ENCODE measurements around the gene LAG3. TPM values are rescaled to one million over a fixed set of nuclear protein-coding genes. Genes with fewer than 3 reads are reported as not detected.

LAG3 gene
- polyA plus RNA-seq, 2 of the 4 experiments (the other 2 are of a cell fraction): 0.66 to 1.7 TPM

DNA sequence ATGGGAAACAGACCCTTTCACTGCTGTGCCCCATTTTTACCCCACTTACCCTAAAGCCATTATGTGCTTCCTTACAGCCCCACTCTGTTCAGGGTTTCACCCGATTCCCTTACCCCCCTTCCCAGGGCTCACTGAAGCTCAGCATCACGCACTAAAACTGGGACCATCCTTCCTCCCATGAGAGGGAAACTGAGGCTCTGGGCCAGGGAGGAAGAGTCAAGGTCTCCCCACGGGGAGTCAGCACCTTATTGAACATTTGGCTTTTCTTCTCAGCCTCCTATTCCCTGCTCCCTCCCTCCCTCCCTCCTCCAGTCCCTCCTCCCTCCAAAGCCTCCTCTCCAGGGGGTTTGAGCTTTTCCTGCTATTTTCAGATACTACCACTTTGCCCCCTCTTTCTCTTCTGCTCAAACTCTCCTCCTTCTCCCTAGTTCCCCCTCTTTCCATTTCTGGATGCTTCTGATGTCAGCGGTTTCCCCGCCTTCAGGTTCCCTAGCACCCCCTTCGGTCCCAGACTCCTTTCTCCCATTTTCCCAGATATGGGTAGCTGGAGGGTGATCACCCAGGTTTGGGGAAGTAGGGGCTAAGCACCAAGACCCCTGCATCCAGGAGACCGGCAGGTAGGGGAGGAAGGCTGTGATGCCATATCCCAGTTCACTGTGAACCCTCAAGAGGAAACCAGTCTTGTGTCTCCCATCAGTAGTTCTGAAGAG, 50.3 kb downstream of the LAG3 start:
- DNase-seq (ENCODE audit: low read depth in 1 of 2, low spot score in 1 of 2) (no peak), ATAC-seq (no peak), FAIRE-seq (no peak)
- TF ChIP-seq CHD2 (IDR thresholded peaks at IDR 0.05; ENCODE audit: low read length, partially characterized antibody): no peak
- TF ChIP-seq HOXB13 (CRISPR knock-in tag; IDR thresholded peaks at IDR 0.05; ENCODE audit: low read depth): no peak
- no peak for TF ChIP-seq RNF2 (IDR thresholded peaks at IDR 0.05; ENCODE audit: borderline replicate concordance, low read depth)
- TF ChIP-seq NR3C1 (IDR thresholded peaks at IDR 0.05): no peak
- TF ChIP-seq, protein P1, sequence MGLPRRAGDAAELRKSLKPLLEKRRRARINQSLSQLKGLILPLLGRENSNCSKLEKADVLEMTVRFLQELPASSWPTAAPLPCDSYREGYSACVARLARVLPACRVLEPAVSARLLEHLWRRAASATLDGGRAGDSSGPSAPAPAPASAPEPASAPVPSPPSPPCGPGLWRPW (IDR thresholded peaks at IDR 0.05): no peak
- TF ChIP-seq, protein P2, sequence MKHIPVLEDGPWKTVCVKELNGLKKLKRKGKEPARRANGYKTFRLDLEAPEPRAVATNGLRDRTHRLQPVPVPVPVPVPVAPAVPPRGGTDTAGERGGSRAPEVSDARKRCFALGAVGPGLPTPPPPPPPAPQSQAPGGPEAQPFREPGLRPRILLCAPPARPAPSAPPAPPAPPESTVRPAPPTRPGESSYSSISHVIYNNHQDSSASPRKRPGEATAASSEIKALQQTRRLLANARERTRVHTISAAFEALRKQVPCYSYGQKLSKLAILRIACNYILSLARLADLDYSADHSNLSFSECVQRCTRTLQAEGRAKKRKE (CRISPR knock-in tag; IDR thresholded peaks at IDR 0.05; ENCODE audit: low read depth): no peak
- TF ChIP-seq, protein P3, sequence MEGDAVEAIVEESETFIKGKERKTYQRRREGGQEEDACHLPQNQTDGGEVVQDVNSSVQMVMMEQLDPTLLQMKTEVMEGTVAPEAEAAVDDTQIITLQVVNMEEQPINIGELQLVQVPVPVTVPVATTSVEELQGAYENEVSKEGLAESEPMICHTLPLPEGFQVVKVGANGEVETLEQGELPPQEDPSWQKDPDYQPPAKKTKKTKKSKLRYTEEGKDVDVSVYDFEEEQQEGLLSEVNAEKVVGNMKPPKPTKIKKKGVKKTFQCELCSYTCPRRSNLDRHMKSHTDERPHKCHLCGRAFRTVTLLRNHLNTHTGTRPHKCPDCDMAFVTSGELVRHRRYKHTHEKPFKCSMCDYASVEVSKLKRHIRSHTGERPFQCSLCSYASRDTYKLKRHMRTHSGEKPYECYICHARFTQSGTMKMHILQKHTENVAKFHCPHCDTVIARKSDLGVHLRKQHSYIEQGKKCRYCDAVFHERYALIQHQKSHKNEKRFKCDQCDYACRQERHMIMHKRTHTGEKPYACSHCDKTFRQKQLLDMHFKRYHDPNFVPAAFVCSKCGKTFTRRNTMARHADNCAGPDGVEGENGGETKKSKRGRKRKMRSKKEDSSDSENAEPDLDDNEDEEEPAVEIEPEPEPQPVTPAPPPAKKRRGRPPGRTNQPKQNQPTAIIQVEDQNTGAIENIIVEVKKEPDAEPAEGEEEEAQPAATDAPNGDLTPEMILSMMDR (IDR thresholded peaks at IDR 0.05): no peak
- TF ChIP-seq SMC3 (IDR thresholded peaks at IDR 0.05): no peak
- TF ChIP-seq JUNB (IDR thresholded peaks at IDR 0.05): no peak
- TF ChIP-seq PHF8 (IDR thresholded peaks at IDR 0.05; ENCODE audit: borderline replicate concordance, low read depth): no peak
- TF ChIP-seq NFE2L2 (conservative IDR thresholded peaks at IDR 0.05; ENCODE audit: low read length): no peak
- TF ChIP-seq RCOR1 (IDR thresholded peaks at IDR 0.05; ENCODE audit: low read depth, low read length): no peak
- TF ChIP-seq, protein P4, sequence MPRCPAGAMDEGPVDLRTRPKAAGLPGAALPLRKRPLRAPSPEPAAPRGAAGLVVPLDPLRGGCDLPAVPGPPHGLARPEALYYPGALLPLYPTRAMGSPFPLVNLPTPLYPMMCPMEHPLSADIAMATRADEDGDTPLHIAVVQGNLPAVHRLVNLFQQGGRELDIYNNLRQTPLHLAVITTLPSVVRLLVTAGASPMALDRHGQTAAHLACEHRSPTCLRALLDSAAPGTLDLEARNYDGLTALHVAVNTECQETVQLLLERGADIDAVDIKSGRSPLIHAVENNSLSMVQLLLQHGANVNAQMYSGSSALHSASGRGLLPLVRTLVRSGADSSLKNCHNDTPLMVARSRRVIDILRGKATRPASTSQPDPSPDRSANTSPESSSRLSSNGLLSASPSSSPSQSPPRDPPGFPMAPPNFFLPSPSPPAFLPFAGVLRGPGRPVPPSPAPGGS (IDR thresholded peaks at IDR 0.05): no peak
- TF ChIP-seq, protein P5, sequence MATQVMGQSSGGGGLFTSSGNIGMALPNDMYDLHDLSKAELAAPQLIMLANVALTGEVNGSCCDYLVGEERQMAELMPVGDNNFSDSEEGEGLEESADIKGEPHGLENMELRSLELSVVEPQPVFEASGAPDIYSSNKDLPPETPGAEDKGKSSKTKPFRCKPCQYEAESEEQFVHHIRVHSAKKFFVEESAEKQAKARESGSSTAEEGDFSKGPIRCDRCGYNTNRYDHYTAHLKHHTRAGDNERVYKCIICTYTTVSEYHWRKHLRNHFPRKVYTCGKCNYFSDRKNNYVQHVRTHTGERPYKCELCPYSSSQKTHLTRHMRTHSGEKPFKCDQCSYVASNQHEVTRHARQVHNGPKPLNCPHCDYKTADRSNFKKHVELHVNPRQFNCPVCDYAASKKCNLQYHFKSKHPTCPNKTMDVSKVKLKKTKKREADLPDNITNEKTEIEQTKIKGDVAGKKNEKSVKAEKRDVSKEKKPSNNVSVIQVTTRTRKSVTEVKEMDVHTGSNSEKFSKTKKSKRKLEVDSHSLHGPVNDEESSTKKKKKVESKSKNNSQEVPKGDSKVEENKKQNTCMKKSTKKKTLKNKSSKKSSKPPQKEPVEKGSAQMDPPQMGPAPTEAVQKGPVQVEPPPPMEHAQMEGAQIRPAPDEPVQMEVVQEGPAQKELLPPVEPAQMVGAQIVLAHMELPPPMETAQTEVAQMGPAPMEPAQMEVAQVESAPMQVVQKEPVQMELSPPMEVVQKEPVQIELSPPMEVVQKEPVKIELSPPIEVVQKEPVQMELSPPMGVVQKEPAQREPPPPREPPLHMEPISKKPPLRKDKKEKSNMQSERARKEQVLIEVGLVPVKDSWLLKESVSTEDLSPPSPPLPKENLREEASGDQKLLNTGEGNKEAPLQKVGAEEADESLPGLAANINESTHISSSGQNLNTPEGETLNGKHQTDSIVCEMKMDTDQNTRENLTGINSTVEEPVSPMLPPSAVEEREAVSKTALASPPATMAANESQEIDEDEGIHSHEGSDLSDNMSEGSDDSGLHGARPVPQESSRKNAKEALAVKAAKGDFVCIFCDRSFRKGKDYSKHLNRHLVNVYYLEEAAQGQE (IDR thresholded peaks at IDR 0.05): no peak
- Histone ChIP-seq H3K4me3 (peak overlapping the region; percentile 55; the same call in 2 of the 3 replicates), H3K4me2 (peak overlapping the region; percentile 100), H3K4me1 (peaks cover 20% of the 10 kb centered on the region), H3K27ac (peak overlapping the region in 1 of 2 experiments; percentile 87; a peak in 4 of 6 replicates), H3K9me3 (no peaks in the 10 kb centered on the region)
- ChIA-PET POLR2A (interaction anchor here (1.4 to 2.1 kb wide), 2 partner anchors 69 kb away, joined by 4 to 9 read pairs; partner anchors contain the start of gene MLF2), CTCF (interaction anchor here (0.6 to 29.8 kb wide), 7 partner anchors 11 to 252 kb away, joined by 3 to 306 read pairs (median 78); partner anchors contain the start of genes CD4 and MLF2)
- 86% methylated on average over 7 of the region's 7 CpGs for WGBS (ENCODE audit: missing lambda C conversion rate)
